ENCODE measurements around the gene RNF181. TPM values are rescaled to one million over a fixed set of nuclear protein-coding genes. Genes with fewer than 3 reads are reported as not detected.
A peak's percentile ranks its signal among the peaks of the same experiment; 100 is the strongest.

RNF181 gene, protein sequence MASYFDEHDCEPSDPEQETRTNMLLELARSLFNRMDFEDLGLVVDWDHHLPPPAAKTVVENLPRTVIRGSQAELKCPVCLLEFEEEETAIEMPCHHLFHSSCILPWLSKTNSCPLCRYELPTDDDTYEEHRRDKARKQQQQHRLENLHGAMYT
- polyA plus RNA-seq (2012; ENCODE audit: insufficient read length, low read depth) = 331 TPM

DNA sequence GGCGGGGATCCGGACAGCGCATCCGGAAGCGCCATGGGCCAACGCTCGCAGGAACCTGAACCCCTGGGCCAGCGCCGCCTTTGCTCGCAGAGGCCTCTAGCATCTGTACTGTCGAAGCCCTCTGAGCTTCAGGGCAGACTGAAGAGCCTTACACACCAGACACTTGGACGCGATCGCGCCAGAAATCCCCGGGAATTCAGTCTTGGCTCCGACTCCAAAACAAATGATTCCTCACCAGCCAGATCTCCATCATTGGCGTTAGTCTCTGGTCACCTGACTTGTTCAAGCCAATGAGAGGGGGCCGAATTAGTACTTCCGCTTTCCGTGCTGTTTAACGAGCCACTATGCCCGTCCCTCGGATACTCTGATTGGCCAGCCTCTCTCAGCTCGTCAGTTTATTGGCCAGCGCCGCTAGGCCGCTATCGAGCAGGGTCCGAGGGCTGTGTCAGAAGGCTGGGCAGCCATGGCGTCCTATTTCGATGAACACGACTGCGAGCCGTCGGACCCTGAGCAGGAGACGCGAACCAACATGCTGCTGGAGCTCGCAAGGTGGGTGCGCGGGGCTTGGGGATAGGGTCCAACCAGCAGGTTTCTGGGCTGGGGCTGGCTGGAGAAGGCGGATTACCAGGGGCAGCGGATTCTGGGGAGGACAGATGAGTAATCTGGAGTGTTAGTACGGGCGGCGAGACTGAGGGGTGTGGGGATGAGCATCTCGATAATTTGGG is at the start of gene RNF181:
Gene RNF181 (plus strand): TSS at position 445 of the 725 bp plus-strand sequence. CDS start 19 bp downstream, at position 464.
- TF ChIP-seq SIN3A (IDR thresholded peaks at IDR 0.05; ENCODE audit: borderline replicate concordance, insufficient read depth, low read length) (peak; percentile 16; the same call in 1 of the 2 replicates), TAF1 (IDR thresholded peaks at IDR 0.05; ENCODE audit: borderline replicate concordance, insufficient read depth, low read length) (peak; percentile 71; the same call in 1 of the 2 replicates), FOXP2 (optimal IDR thresholded peaks at IDR 0.05; ENCODE audit: borderline replicate concordance, extremely low read depth, extremely low read length, insufficient read depth) (no peak), POLR2AphosphoS5 (IDR thresholded peaks at IDR 0.05; ENCODE audit: low read depth, low read length) (peak; percentile 88)
- TF ChIP-seq, protein P1, sequence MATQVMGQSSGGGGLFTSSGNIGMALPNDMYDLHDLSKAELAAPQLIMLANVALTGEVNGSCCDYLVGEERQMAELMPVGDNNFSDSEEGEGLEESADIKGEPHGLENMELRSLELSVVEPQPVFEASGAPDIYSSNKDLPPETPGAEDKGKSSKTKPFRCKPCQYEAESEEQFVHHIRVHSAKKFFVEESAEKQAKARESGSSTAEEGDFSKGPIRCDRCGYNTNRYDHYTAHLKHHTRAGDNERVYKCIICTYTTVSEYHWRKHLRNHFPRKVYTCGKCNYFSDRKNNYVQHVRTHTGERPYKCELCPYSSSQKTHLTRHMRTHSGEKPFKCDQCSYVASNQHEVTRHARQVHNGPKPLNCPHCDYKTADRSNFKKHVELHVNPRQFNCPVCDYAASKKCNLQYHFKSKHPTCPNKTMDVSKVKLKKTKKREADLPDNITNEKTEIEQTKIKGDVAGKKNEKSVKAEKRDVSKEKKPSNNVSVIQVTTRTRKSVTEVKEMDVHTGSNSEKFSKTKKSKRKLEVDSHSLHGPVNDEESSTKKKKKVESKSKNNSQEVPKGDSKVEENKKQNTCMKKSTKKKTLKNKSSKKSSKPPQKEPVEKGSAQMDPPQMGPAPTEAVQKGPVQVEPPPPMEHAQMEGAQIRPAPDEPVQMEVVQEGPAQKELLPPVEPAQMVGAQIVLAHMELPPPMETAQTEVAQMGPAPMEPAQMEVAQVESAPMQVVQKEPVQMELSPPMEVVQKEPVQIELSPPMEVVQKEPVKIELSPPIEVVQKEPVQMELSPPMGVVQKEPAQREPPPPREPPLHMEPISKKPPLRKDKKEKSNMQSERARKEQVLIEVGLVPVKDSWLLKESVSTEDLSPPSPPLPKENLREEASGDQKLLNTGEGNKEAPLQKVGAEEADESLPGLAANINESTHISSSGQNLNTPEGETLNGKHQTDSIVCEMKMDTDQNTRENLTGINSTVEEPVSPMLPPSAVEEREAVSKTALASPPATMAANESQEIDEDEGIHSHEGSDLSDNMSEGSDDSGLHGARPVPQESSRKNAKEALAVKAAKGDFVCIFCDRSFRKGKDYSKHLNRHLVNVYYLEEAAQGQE (IDR thresholded peaks at IDR 0.05; ENCODE audit: insufficient read depth in 1 of 2, low read depth in 2 of 2, low read length in 2 of 2) = peak in 1 of 2 experiments; percentile 25; a peak in 1 of 4 replicates

DNA sequence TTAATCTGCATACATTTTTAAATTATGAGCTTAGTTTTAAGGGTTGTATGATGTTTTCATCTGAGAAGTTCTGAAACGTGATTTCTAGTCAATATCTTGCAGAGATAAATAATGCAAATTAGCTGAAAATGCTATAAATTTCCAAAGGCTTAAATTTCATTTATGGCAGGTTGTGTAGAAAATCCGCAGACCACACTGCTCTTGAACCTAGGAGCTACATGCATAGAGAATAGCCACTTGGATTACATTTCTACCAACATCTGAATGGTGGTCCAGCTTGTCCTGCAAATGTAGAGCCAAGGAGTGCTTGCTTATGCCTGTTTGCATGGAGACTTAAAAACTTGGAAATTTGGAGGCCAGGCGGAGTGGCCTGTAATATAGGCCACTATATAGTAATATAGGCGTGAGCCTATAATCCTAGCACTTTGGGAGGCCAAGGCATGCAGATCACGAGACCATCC is 49.7 kb upstream of the RNF181 start:
- TF ChIP-seq, protein P1 (IDR thresholded peaks at IDR 0.05; ENCODE audit: insufficient read depth in 1 of 2, low read depth in 2 of 2, low read length in 2 of 2) = no peak
- TF ChIP-seq FOXP2 (optimal IDR thresholded peaks at IDR 0.05; ENCODE audit: borderline replicate concordance, extremely low read depth, extremely low read length, insufficient read depth) = no peak
- no peak for TF ChIP-seq POLR2AphosphoS5 (IDR thresholded peaks at IDR 0.05; ENCODE audit: low read depth, low read length)
- no peak for TF ChIP-seq TAF1 (IDR thresholded peaks at IDR 0.05; ENCODE audit: borderline replicate concordance, insufficient read depth, low read length)
- no peak for TF ChIP-seq SIN3A (IDR thresholded peaks at IDR 0.05; ENCODE audit: borderline replicate concordance, insufficient read depth, low read length)

DNA sequence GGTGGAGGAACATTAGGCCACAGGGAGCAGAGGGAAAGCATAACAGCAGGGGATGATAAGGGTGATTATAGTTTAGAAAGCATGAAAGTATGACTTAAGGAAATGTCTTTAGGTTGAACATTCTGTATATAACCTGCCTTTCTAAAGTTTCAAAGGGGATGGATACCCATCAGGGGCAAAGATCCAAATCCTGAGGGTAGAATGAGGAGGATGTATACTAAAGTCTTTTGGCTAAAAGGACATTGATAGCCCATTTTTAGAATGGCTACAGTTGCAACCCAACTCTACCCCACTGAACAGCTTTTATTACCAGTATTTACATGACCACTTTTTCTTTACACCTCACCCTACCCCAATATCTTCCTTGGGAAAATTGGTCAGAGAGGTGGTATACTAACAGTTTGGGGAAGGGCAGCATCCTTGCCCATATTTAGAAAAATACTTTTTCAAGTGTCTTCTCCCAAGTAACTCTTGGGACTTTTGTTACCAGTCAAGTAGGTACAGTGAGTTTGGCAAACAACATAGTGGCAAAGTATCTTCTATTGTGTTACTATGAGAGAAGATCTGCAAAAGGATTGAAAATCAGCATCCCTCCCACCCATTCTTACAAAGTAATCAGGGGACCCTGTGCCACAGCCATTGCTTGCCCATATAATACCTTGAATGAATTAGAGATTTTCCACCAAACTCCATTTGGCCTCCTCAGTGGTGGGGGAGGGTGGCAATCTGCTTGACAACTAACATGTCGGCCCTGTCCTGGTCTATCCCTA is 48.3 kb upstream of the RNF181 start:
- TF ChIP-seq, protein P1 (IDR thresholded peaks at IDR 0.05; ENCODE audit: insufficient read depth in 1 of 2, low read depth in 2 of 2, low read length in 2 of 2) = no peak
- no peak for TF ChIP-seq TAF1 (IDR thresholded peaks at IDR 0.05; ENCODE audit: borderline replicate concordance, insufficient read depth, low read length)
- TF ChIP-seq SIN3A (IDR thresholded peaks at IDR 0.05; ENCODE audit: borderline replicate concordance, insufficient read depth, low read length) = no peak
- TF ChIP-seq FOXP2 (optimal IDR thresholded peaks at IDR 0.05; ENCODE audit: borderline replicate concordance, extremely low read depth, extremely low read length, insufficient read depth) = no peak
- TF ChIP-seq POLR2AphosphoS5 (IDR thresholded peaks at IDR 0.05; ENCODE audit: low read depth, low read length) = no peak

DNA sequence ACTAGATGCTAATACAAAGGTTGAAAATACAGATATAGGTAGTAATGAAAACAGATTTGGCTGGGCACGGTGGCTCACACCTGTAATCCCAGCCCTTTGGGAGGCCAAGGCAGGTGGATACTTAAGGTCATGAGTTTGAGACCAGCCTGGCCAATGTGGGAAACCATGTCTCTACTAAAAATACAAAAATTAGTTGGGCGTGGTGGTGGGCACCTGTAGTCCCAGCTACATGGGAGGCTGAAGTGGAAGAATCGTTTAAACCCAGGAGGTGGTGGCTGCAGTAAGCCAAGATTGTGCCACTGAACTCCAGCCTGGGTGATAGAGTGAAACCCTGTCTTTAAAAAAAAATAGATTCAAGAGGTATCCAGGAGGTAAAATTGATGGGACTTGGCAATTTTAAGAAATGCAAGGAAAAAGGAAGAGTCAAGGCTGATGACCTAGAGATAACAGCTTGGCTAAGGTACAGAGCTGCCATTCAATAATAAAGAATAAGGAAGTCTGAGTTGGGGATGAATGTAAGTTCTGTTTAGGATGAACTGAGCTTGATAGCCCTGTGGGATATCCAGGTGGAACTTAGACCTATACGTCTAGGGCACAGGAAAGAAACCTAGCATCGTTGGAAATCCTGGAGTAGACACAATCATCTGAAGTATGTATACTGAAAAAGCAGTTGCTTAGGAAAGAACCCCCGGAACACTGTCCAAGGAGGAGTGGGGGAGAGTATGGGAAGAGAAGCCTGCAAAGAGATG is 47.5 kb upstream of the RNF181 start:
- no peak for TF ChIP-seq TAF1 (IDR thresholded peaks at IDR 0.05; ENCODE audit: borderline replicate concordance, insufficient read depth, low read length)
- TF ChIP-seq, protein P1 (IDR thresholded peaks at IDR 0.05; ENCODE audit: insufficient read depth in 1 of 2, low read depth in 2 of 2, low read length in 2 of 2) = no peak
- TF ChIP-seq POLR2AphosphoS5 (IDR thresholded peaks at IDR 0.05; ENCODE audit: low read depth, low read length) = no peak

Data from PFSK-1 (cell line).